HG03064 (cell line): ENCODE data around the gene ERCC1.
"Not testable (repeated sequence)": the region's sequence is repeated elsewhere in the genome, so short reads cannot be mapped to it uniquely, and the experiment has no call there.

Experiments used
- ATAC-seq: cut with Tn5 transposase; IDR thresholded peaks from one replicate; pipeline ENCODE4 v1.9.1; 2021; ENCODE audit warnings: low read depth; ENCODE audit not compliant: unreplicated experiment

Gene ERCC1

GRCh38 chr19:45432543-45432942 is 8.8 kb upstream of the ERCC1 start:
- not testable (repeated sequence) for ATAC-seq

- not testable (repeated sequence) for ATAC-seq
Measured at GRCh38 chr19:45431008-45431407, 7.3 kb upstream of the ERCC1 start.

GRCh38 chr19:45429896-45430295 is 6.2 kb upstream of the ERCC1 start:
- ATAC-seq: not testable (repeated sequence)

GRCh38 chr19:45428384-45429231 is 4.9 kb upstream of the ERCC1 start:
- no peak for ATAC-seq

GRCh38 chr19:45424191-45425058 is 708 bp upstream of the ERCC1 start:
- ATAC-seq: no peak

GRCh38 chr19:45423033-45423588 is 606 bp downstream of the ERCC1 start:
- no peak for ATAC-seq

GRCh38 chr19:45421947-45422498 is 1.7 kb downstream of the ERCC1 start:
- ATAC-seq: no peak

- no peak for ATAC-seq
Measured at GRCh38 chr19:45420871-45421270, 2.8 kb downstream of the ERCC1 start.

- no peak for ATAC-seq
Measured at GRCh38 chr19:45420356-45420755, 3.4 kb downstream of the ERCC1 start.

GRCh38 chr19:45419895-45420294 is 3.8 kb downstream of the ERCC1 start:
- no peak for ATAC-seq

- no peak for ATAC-seq
Measured at GRCh38 chr19:45419396-45419795, 4.3 kb downstream of the ERCC1 start.

- ATAC-seq: no peak
Measured at GRCh38 chr19:45418802-45419201, 4.9 kb downstream of the ERCC1 start.

- no peak for ATAC-seq
Measured at GRCh38 chr19:45417151-45417550, 6.6 kb downstream of the ERCC1 start.

- no peak for ATAC-seq
Measured at GRCh38 chr19:45414468-45414867, 9.2 kb downstream of the ERCC1 start.

GRCh38 chr19:45413497-45413896 is 10.2 kb downstream of the ERCC1 start:
- no peak for ATAC-seq

- not testable (repeated sequence) for ATAC-seq
Measured at GRCh38 chr19:45410330-45410729, 13.4 kb downstream of the ERCC1 start.

- ATAC-seq: no peak
Measured at GRCh38 chr19:45409557-45409920, 14.2 kb downstream of the ERCC1 start.

GRCh38 chr19:45408830-45409556 is 14.7 kb downstream of the ERCC1 start:
- ATAC-seq: no peak

GRCh38 chr19:45408121-45408520 is 15.6 kb downstream of the ERCC1 start:
- no peak for ATAC-seq

- ATAC-seq: not testable (repeated sequence)
Measured at GRCh38 chr19:45407585-45407984, 16.1 kb downstream of the ERCC1 start.

- ATAC-seq: no peak
Measured at GRCh38 chr19:45407091-45407375, 16.7 kb downstream of the ERCC1 start.
